ENCODE results near the gene CIRBP. TPM values are rescaled to one million over a fixed set of nuclear protein-coding genes. Genes with fewer than 3 reads are reported as not detected.
A peak's percentile ranks its signal among the peaks of the same experiment; 100 is the strongest.

CIRBP gene
- total and polyA plus RNA-seq, 2 of the 13 experiments (the other 11 are each of a cell fraction or from before 2014, with no cell fraction given): 133 to 140 TPM

DNA sequence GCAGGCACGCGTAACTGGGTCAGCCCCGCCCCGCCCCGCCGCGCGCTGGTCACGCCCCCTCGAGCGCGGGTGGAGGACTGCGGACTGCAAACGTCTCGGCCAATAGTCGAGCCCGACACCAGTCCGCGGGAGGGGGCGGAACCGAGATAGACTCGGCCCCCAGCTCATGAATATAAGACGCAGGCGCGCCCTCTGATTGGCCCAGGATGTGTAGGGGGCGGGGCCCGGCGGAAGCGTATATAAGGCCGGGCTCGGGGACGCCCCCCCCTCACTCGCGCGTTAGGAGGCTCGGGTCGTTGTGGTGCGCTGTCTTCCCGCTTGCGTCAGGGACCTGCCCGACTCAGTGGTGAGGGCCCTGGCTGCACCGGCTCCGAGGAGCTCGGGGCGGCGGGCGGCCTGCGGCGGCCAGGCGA lies at the start of gene CIRBP (continued):
- TF ChIP-seq, protein P1, sequence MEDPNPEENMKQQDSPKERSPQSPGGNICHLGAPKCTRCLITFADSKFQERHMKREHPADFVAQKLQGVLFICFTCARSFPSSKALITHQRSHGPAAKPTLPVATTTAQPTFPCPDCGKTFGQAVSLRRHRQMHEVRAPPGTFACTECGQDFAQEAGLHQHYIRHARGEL (CRISPR knock-in tag; IDR thresholded peaks at IDR 0.05): no peak
- TF ChIP-seq HNRNPUL1 (IDR thresholded peaks at IDR 0.05; ENCODE audit: low read depth, low read length) (0 out of 2 replicates have a peak, but pooled peaks have one; percentile 52), IKZF1 (IDR thresholded peaks at IDR 0.05) (no peak), ZNF674 (CRISPR knock-in tag; IDR thresholded peaks at IDR 0.05; ENCODE audit: low read depth) (0 out of 2 replicates have a peak, but pooled peaks have one; percentile 16), MXI1 (IDR thresholded peaks at IDR 0.05; ENCODE audit: borderline replicate concordance, low read depth, low read length) (peak; percentile 83; the same call in 2 of the 3 replicates), ZNF776 (CRISPR knock-in tag; IDR thresholded peaks at IDR 0.05) (no peak), ZNF557 (CRISPR knock-in tag; IDR thresholded peaks at IDR 0.05) (no peak), ADNP (CRISPR knock-in tag; IDR thresholded peaks at IDR 0.05) (no peak), RAD51 (IDR thresholded peaks at IDR 0.05; ENCODE audit: borderline replicate concordance) (no peak), ZNF792 (CRISPR knock-in tag; IDR thresholded peaks at IDR 0.05) (0 out of 2 replicates have a peak, but pooled peaks have one; percentile 22), HMG20B (CRISPR knock-in tag; conservative IDR thresholded peaks at IDR 0.05) (no peak), ZSCAN20 (CRISPR knock-in tag; IDR thresholded peaks at IDR 0.05; ENCODE audit: borderline replicate concordance) (0 out of 2 replicates have a peak, but pooled peaks have one; percentile 49), RFX1 (IDR thresholded peaks at IDR 0.05) (no peak), ZFP62 (CRISPR knock-in tag; IDR thresholded peaks at IDR 0.05) (no peak), CENPT (CRISPR knock-in tag; IDR thresholded peaks at IDR 0.05; ENCODE audit: low read depth) (no peak), CCDC6 (CRISPR knock-in tag; IDR thresholded peaks at IDR 0.05) (no peak; the same call in 1 of the 2 replicates), ZC3H4 (CRISPR knock-in tag; IDR thresholded peaks at IDR 0.05; ENCODE audit: borderline replicate concordance) (no peak), FOXJ3 (CRISPR knock-in tag; IDR thresholded peaks at IDR 0.05; ENCODE audit: borderline replicate concordance) (no peak), BCLAF1 (IDR thresholded peaks at IDR 0.05) (no peak), CC2D1A (CRISPR knock-in tag; IDR thresholded peaks at IDR 0.05) (no peak), ARID5B (CRISPR knock-in tag; IDR thresholded peaks at IDR 0.05) (no peak; the same call in 1 of the 2 replicates)
- TF ChIP-seq, protein P2, sequence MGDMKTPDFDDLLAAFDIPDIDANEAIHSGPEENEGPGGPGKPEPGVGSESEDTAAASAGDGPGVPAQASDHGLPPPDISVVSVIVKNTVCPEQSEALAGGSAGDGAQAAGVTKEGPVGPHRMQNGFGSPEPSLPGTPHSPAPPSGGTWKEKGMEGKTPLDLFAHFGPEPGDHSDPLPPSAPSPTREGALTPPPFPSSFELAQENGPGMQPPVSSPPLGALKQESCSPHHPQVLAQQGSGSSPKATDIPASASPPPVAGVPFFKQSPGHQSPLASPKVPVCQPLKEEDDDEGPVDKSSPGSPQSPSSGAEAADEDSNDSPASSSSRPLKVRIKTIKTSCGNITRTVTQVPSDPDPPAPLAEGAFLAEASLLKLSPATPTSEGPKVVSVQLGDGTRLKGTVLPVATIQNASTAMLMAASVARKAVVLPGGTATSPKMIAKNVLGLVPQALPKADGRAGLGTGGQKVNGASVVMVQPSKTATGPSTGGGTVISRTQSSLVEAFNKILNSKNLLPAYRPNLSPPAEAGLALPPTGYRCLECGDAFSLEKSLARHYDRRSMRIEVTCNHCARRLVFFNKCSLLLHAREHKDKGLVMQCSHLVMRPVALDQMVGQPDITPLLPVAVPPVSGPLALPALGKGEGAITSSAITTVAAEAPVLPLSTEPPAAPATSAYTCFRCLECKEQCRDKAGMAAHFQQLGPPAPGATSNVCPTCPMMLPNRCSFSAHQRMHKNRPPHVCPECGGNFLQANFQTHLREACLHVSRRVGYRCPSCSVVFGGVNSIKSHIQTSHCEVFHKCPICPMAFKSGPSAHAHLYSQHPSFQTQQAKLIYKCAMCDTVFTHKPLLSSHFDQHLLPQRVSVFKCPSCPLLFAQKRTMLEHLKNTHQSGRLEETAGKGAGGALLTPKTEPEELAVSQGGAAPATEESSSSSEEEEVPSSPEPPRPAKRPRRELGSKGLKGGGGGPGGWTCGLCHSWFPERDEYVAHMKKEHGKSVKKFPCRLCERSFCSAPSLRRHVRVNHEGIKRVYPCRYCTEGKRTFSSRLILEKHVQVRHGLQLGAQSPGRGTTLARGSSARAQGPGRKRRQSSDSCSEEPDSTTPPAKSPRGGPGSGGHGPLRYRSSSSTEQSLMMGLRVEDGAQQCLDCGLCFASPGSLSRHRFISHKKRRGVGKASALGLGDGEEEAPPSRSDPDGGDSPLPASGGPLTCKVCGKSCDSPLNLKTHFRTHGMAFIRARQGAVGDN (CRISPR knock-in tag; IDR thresholded peaks at IDR 0.05): peak; percentile 48

Data from HepG2 (cell line).